A549 treated with GW870086 at 1 μM for 4 hours (cell line): ENCODE data around the gene MRPL2. TPM values are rescaled to one million over a fixed set of nuclear protein-coding genes. Genes with fewer than 3 reads are reported as not detected.

Experiments used
- total RNA-seq: library from RNA; stranded (reverse); fragments of 200-300 nt; extraction: Qiagen RNA extraction; gene quantifications from 5 replicates; pipeline ENCODE4 v1.2.3, GENCODE V29; 2022; ENCODE audit warnings: low read depth

The MRPL2 gene
- total RNA-seq, result 51.5 to 69.5 TPM (median 54.8 TPM) in 5 replicates

GRCh38 chr6:43059168-43060033 lies at the start of gene MRPL2, which contains the start of gene KLC4:
MRPL2 (minus strand) TSS chr6:43059434; CDS start chr6:43059381, 53 bp downstream.
KLC4 (plus strand) TSS chr6:43059631; CDS start chr6:43061336, 1,705 bp downstream.

GRCh38 chr6:43075670-43076463 lies 16.6 kb upstream of the MRPL2 start, which contains the start of gene PTK7:
PTK7 (plus strand) TSS chr6:43076314; CDS start chr6:43076489, 175 bp downstream.

GRCh38 chr6:43053545-43054205 lies 5.6 kb downstream of the MRPL2 start, which contains the start of gene CUL7:
CUL7 (minus strand) TSS chr6:43053851; CDS start chr6:43052788, 1,063 bp downstream.

GRCh38 chr6:43021270-43022047 lies 37.8 kb downstream of the MRPL2 start, which contains the start of gene RRP36:
RRP36 (plus strand) TSS chr6:43021623; CDS start chr6:43021655, 32 bp downstream.

GRCh38 chr6:43013843-43014433 lies 45.3 kb downstream of the MRPL2 start, which contains the start of the genes KLHDC3 and MEA1:
KLHDC3 (plus strand) TSS chr6:43014249; CDS start chr6:43017193, 2,944 bp downstream.
MEA1 (minus strand) TSS chr6:43013946; CDS start chr6:43013813, 133 bp downstream.

Other genes starting within 250 kb of the MRPL2 start
- gene RPL7L1, start 179.8 kb downstream of the MRPL2 start, total RNA-seq, result 65.0 to 86.6 TPM (median 65.7 TPM) in 5 replicates
- gene PTCRA, start 143.4 kb downstream of the MRPL2 start, total RNA-seq, result not detected in 5 replicates
- gene CNPY3, start 130.0 kb downstream of the MRPL2 start, total RNA-seq, result 35.0 to 44.6 TPM (median 40.6 TPM) in 5 replicates
- gene GNMT, start 98.7 kb downstream of the MRPL2 start, total RNA-seq, result 0.19 to 0.32 TPM in 2 of 5 replicates, not detected in the others
- 6.7 to 9.4 TPM (median 8.7 TPM) in 5 replicates for gene PEX6, start 80.3 kb downstream of the MRPL2 start, total RNA-seq
- 22.6 to 28.0 TPM (median 26.5 TPM) in 5 replicates for gene PPP2R5D, start 74.9 kb downstream of the MRPL2 start, total RNA-seq
- 87.9 to 98.7 TPM (median 93.7 TPM) in 5 replicates for gene MEA1, start 45.5 kb downstream of the MRPL2 start, total RNA-seq
- 24.7 to 28.7 TPM (median 26.6 TPM) in 5 replicates for gene KLHDC3, start 45.2 kb downstream of the MRPL2 start, total RNA-seq
- 70.0 to 78.6 TPM (median 71.7 TPM) in 5 replicates for gene RRP36, start 37.8 kb downstream of the MRPL2 start, total RNA-seq
- 6.2 to 8.3 TPM (median 6.9 TPM) in 5 replicates for gene CUL7, start 5.6 kb downstream of the MRPL2 start, total RNA-seq
- 5.1 to 8.2 TPM (median 6.4 TPM) in 5 replicates for gene KLC4, start 197 bp upstream of the MRPL2 start, total RNA-seq
- 3.7 to 5.3 TPM (median 4.4 TPM) in 5 replicates for gene PTK7, start 16.9 kb upstream of the MRPL2 start, total RNA-seq
- 12.3 to 16.1 TPM (median 15.8 TPM) in 5 replicates for gene SRF, start 111.8 kb upstream of the MRPL2 start, total RNA-seq
- 5.6 to 10.0 TPM (median 8.2 TPM) in 5 replicates for gene CUL9, start 122.8 kb upstream of the MRPL2 start, total RNA-seq
- gene DNPH1, start 170.0 kb upstream of the MRPL2 start, total RNA-seq, result 79.1 to 97.6 TPM (median 96.2 TPM) in 5 replicates
- gene TTBK1, start 184.0 kb upstream of the MRPL2 start, total RNA-seq, result 0.03 to 0.11 TPM (median 0.08 TPM) in 5 replicates
- not detected in 5 replicates for gene SLC22A7, start 238.8 kb upstream of the MRPL2 start, total RNA-seq
- 0.37 to 1.0 TPM (median 0.53 TPM) in 5 replicates for gene CRIP3, start 249.4 kb upstream of the MRPL2 start, total RNA-seq